ENCODE measurements around the gene ADGRG3.

Gene ADGRG3

DNA sequence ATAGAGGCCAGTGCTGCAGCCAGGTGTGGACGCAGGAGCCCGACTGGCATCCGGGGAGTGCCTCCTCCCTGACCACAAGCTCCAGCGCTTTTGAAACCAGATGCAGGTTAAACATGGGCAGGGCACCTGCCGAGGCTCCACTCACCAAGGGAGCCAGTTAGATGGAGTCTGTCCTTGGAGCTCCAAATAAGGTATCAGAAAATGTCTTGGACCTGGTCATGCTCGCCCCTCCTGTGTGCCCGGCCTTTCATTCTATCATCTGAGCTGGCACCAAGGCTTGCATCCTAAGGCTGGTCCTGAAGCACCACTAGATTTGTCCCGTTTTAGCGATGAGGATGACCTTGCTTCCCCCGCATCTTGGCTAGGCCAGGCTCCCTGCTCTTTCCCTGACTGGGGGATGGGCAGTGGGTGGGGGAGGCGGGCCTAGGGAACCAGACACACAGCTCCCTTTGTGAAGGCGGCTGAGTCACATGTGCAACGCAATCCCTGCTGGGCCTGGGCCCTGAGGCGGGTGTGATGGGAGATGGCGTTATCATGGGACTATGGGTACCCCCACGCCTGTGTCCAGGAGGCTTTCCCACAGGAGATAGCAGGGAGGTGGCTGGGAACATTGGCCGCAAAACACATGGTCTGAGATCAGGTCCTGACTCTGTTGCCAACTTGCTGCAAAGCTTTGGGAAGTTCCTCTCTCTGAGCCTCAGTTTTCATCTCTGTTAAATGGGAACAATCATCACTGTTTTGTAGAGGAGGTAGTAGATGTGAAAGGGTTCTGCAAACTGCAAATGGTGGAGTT is 44.7 kb upstream of the ADGRG3 start:
- TF ChIP-seq, protein P1, sequence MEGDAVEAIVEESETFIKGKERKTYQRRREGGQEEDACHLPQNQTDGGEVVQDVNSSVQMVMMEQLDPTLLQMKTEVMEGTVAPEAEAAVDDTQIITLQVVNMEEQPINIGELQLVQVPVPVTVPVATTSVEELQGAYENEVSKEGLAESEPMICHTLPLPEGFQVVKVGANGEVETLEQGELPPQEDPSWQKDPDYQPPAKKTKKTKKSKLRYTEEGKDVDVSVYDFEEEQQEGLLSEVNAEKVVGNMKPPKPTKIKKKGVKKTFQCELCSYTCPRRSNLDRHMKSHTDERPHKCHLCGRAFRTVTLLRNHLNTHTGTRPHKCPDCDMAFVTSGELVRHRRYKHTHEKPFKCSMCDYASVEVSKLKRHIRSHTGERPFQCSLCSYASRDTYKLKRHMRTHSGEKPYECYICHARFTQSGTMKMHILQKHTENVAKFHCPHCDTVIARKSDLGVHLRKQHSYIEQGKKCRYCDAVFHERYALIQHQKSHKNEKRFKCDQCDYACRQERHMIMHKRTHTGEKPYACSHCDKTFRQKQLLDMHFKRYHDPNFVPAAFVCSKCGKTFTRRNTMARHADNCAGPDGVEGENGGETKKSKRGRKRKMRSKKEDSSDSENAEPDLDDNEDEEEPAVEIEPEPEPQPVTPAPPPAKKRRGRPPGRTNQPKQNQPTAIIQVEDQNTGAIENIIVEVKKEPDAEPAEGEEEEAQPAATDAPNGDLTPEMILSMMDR (IDR thresholded peaks at IDR 0.05; ENCODE audit: extremely low read depth, missing control alignments) = no peak
- no peak for DNase-seq (ENCODE audit: low spot score)

DNA sequence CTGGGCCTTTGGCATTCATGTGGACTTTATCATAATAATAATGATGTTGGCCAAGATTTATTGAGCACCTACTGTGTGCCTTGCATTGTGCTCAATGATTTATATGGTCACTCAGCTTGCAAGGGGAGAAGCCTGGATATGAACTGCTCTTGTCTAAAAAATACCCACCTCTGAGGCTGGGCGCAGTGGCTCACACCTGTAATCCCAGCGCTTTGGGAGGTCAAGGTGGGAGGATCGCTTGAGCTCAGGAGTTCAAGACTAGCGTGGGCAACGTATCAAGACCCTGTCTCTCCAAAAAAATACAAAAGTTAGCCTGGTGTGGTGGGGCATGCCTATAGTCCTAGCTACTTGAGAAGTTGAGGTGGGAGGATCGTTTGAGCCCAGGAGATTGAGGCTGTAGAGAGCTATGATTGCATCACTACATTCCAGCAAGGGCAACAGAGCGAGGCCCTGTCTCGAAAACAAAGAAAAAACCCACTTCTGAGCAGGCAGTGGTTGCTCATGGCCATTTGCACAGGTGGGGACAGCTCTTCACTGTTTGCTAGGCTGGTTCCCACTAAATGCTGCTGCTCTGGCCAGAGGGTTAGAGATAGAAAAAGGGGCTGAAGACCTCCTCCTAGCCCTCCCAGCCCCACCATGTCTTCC is 43.9 kb upstream of the ADGRG3 start:
- no peak for DNase-seq (ENCODE audit: low spot score)
- TF ChIP-seq, protein P1 (IDR thresholded peaks at IDR 0.05; ENCODE audit: extremely low read depth, missing control alignments) = no peak

DNA sequence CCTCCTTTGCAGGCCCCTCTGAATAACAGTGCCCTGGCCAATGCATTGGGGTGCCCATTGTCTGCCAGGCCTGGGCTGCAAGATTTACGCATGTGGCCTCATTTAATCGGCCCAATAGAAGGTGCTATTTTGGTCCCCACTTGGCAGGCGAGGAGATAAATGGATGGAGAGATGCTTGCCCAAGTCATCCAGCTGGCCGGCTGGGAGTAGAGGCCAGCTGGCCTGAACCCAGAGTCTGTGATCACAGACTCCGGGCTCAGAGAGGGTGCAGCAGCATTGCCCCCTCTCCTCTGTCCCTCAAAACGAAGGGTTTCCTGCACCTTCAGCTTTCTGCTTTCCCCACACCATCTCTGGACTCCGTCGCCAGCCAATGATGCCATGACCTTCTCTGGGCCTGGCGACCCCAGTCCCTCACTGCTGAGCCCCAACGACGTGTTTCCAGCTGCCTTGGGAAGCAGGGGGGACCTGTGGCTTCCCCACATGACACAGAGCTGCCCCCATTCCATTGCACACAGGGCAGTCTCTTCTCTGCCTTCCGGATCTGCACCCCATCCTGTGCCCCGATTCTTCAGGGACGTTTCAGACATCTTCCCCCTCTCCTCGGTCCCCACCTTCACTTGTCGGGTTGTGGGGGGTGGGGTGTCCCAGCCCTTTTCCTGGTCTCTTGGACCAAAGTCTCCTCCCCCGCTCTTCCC is 43.2 kb upstream of the ADGRG3 start:
- TF ChIP-seq, protein P1 (IDR thresholded peaks at IDR 0.05; ENCODE audit: extremely low read depth, missing control alignments) = no peak
- no peak for DNase-seq (ENCODE audit: low spot score)

DNA sequence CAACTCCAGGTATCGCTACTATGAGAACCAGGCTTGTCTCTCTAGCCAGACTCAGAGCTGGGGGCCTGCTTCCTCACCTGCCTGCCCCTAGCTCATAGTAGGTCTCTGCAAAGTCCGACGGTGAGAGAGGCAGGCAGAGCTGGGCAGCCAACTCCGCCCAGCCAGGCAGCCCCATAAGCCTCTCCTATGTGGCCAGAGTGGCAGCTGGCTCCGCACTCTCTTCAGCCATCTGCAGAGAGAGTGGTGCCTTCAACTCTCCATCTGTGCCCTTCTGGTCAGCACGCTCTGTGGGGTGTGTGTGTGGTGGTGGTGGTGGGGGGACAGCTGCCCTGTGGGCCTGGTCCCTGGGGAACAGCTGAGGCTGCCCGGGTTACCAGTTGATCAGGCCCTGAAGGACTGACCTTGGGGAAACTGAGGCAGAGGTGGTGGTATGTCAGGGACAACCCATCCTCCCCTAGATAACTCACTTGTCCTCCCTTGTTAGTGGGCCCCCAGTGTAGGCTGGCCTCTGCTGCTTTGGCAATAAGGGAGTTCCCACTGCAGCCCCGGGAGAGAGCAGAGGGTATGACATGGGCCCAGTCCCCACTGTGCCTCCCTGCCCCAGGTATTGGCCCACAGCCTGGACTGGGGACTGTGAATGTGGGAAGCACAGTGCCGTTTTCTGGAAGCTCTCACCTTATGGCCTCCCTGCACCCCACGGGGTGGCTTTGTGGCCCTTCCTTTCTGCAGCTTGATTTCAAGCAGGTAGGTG is 41.5 kb upstream of the ADGRG3 start:
- TF ChIP-seq, protein P1 (IDR thresholded peaks at IDR 0.05; ENCODE audit: extremely low read depth, missing control alignments) = no peak
- no peak for DNase-seq (ENCODE audit: low spot score)

DNA sequence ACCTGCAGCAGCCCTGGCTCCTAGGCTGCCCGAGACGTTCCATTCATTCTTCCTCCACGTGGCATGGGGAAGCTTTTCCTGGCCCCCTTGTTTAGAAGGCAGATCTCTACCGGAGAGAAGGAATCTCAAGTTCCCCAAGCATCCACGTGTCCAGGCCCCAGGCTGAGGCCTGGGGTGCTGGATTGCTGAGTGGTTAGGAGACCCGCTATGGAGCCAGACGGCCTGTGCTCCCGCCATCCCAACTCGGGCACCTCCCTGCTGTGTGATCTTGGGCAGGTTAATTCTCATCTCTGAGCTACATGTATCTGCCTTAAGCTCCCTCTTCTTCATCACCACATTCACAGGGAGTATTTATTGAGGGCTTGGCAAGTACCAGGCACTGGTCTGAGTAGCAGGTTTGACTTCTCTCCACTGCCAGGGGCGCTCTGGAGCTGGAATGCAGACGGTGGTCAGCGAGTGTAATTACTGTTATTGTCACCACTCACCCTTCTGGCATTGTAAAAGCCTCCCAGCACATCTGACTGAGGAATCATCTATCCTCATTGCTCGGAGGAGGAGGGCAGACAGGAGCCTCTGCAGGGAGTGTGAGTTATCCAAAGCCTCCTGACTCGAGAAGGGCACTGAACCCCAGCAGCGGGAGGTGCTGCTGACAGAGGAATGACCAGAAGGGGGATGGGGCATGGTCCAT is 40.8 kb upstream of the ADGRG3 start:
- TF ChIP-seq, protein P1 (IDR thresholded peaks at IDR 0.05; ENCODE audit: extremely low read depth, missing control alignments) = no peak
- DNase-seq (ENCODE audit: low spot score) = no peak

DNA sequence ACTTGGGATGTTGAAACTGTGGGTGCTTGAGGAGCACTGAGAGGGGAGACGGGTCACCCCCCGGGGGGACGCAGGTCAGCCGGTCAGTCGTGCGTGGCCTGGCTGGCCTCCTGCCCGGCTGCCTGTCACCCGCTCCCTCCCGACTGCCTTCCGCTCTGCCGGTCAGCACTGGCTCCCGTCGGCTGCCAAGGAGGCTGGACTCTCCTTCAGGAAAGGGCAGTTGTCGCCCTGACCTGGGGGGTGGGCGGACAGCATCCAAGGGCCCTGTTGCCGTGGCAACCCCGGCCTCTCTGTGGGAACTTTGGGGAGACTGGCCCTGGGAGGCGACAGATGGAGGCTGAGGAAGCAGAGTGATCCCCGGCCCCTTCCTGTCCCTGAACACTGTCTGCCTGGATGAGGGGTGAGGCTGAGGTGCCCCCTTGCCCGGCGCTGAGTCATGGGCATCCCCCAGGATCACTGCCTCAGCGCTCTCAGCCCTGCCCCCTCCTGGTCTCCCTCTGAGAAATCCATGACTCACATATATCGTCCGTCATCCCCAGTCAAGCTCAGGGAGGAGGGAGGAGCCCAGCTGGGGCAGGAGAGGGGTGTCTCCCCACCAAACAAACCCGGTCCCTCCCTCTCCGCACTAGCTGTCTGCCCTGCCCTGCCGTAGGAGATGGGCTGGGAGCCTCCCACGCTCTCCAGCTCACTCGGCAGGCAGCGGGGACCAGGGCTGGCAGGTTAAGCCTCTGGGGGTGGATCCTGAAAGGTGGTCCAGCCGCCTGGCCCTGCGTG is 39.9 kb upstream of the ADGRG3 start, which contains the start of gene ADGRG1:
ADGRG1 (plus strand) TSS at position 623 of the 774 bp plus-strand sequence. CDS start 21,658 bp downstream, outside the sequence.
- no peak for DNase-seq (ENCODE audit: low spot score)
- TF ChIP-seq, protein P1 (IDR thresholded peaks at IDR 0.05; ENCODE audit: extremely low read depth, missing control alignments) = no peak
